Testis (tissue), 3 donors: Measurements from ENCODE around the gene ST3GAL2. TPM values are rescaled to one million over a fixed set of nuclear protein-coding genes. Genes with fewer than 3 reads are reported as not detected.

ENCODE experiments used
- DNase-seq: peaks from one replicate; pipeline ENCODE4 v3.0.0-alpha.2; 2019
- H3K27ac ChIP-seq, 2 donors: fragments of 200-600 bp; sonication (generic); one replicate each; pipeline ENCODE4 v1.5.1; 2019
- H3K27me3 ChIP-seq: fragments of 200-600 bp; sonication (generic); one replicate; pipeline ENCODE4 v1.5.1; 2019
- H3K36me3 ChIP-seq: fragments of 200-600 bp; sonication (generic); one replicate; pipeline ENCODE4 v1.5.1; 2017; ENCODE audit warnings: low read depth; ENCODE audit errors: missing control alignments
- H3K4me1 ChIP-seq: fragments of 200-600 bp; sonication (generic); one replicate; pipeline ENCODE4 v1.5.1; 2019
- H3K4me3 ChIP-seq, 2 donors: fragments of 200-600 bp; sonication (generic); one replicate each; pipeline ENCODE4 v1.5.1; 2017 to 2019
- H3K9me3 ChIP-seq: fragments of 200-600 bp; sonication (generic); one replicate; pipeline ENCODE4 v1.5.1; 2017
- CTCF ChIP-seq, 3 experiments: fragments of 450-650 bp in 2 of 3; fragments of 200-600 bp in 1 of 3; sonication (generic) in 1 of 3; IDR thresholded peaks; one replicate each; pipeline ENCODE4 v1.5.1; 2016 to 2019; ENCODE audit warnings: antibody characterized with exemption in 3 of 3, mild to moderate bottlenecking in 2 of 3, moderate library complexity in 1 of 3
- POLR2A ChIP-seq: fragments of 450-650 bp; IDR thresholded peaks from one replicate; pipeline ENCODE4 v1.6.1; 2017; ENCODE audit warnings: antibody characterized with exemption, mild to moderate bottlenecking, moderate library complexity
- WGBS, 2 donors: methylation state at CpG; one replicate each; pipeline ENCODE4 v1.1.5; 2018; 5-methylcytosine and 5-hydroxymethylcytosine counted together
- intact Hi-C: fragments of 100-400 bp; cut with DNase I; formaldehyde crosslinking; loops from one replicate; pipeline ENCODE4 v1.15.1; 2023; ENCODE audit warnings: low total_unique reads
- polyA plus RNA-seq: library from polyadenylated mRNA; stranded (reverse); fragments of 350-450 nt; fragmentation: Illumina TruSeq; extraction: RNeasy Lipid Tissue Mini Kit (QIAGEN cat#74804); gene quantifications from one replicate; pipeline ENCODE4 v1.2.3, GENCODE V29; 2014; ENCODE audit warnings: low read depth, low replicate concordance; ENCODE audit not compliant: insufficient read depth
- total RNA-seq, 2 donors: library from RNA; depleted of rRNA; stranded (reverse); fragments of >200 nt; gene quantifications; one replicate each; pipeline ENCODE4 v1.2.3, GENCODE V29; 2016

The ST3GAL2 gene
- total and polyA plus RNA-seq, 3 donors from 2014 or later = 20.2 to 46.2 (median 32.5) TPM

GRCh38 chr16:70442344-70442743 lies 3.4 kb upstream of the ST3GAL2 start:
- H3K4me1 ChIP-seq = peaks cover 11% of the 10 kb centered on the region
- no peaks in the 10 kb centered on the region for H3K27me3 ChIP-seq
- no peak for TF ChIP-seq CTCF (IDR thresholded peaks at IDR 0.05)
- TF ChIP-seq POLR2A = no peak
- no peak overlapping the region for H3K4me3 ChIP-seq
- H3K27ac ChIP-seq = no peak overlapping the region
- H3K36me3 ChIP-seq = no peaks in the 10 kb centered on the region
- no peak for DNase-seq
- intact Hi-C loops = no loop called here
- H3K9me3 ChIP-seq = no peaks in the 10 kb centered on the region
- 84 to 93% methylated on average over 7 of the region's 7 CpGs for WGBS, 2 donors

GRCh38 chr16:70441406-70441990 lies 2.6 kb upstream of the ST3GAL2 start:
- TF ChIP-seq POLR2A (no peak), CTCF (IDR thresholded peaks at IDR 0.05) (no peak)
- Histone ChIP-seq H3K36me3 (no peaks in the 10 kb centered on the region), H3K9me3 (no peaks in the 10 kb centered on the region), H3K4me1 (peaks cover 19% of the 10 kb centered on the region), H3K27me3 (no peaks in the 10 kb centered on the region), H3K4me3 (no peak overlapping the region), H3K27ac (no peak overlapping the region)
- intact Hi-C loops = no loop called here
- WGBS, 2 donors = 56 to 68% methylated on average over 8 of the region's 8 CpGs
- DNase-seq = no peak

GRCh38 chr16:70440009-70440692 lies 1.3 kb upstream of the ST3GAL2 start:
- intact Hi-C loops = no loop called here
- 57 to 58% methylated on average over 11 of the region's 11 CpGs for WGBS, 2 donors
- Histone ChIP-seq H3K36me3 (no peaks in the 10 kb centered on the region), H3K4me1 (peaks cover 23% of the 10 kb centered on the region), H3K9me3 (no peaks in the 10 kb centered on the region), H3K27me3 (no peaks in the 10 kb centered on the region), H3K27ac (peak overlapping the region in 1 of 2 donors; percentile 23), H3K4me3 (peak overlapping the region in 1 of 2 donors; percentile 80)
- DNase-seq = no peak
- TF ChIP-seq CTCF (IDR thresholded peaks at IDR 0.05) = no peak
- no peak for TF ChIP-seq POLR2A

- DNase-seq = no peak
- H3K36me3 ChIP-seq = no peaks in the 10 kb centered on the region
- peaks cover 36% of the 10 kb centered on the region for H3K4me1 ChIP-seq
- 0% methylated on average over 7 to 35 of the region's 39 CpGs for WGBS, 2 donors
- H3K27me3 ChIP-seq = no peaks in the 10 kb centered on the region
- intact Hi-C loops = no loop called here
- H3K27ac ChIP-seq = peak overlapping the region; percentile 66 to 74
- H3K4me3 ChIP-seq = peak overlapping the region; percentile 72 to 80
- no peak for TF ChIP-seq POLR2A
- TF ChIP-seq CTCF (IDR thresholded peaks at IDR 0.05) = no peak
- H3K9me3 ChIP-seq = no peaks in the 10 kb centered on the region
Observed at GRCh38 chr16:70438585-70438968, 323 bp downstream of the ST3GAL2 start.
